NCI-H1694 treated with DMSO at 0.1 percent for 48 hours (cell line): Measurements from ENCODE around the gene GPR150.
A peak's percentile ranks its signal among the peaks of the same experiment; 100 is the strongest.

Experiments used
- DNase-seq: peaks from one replicate; lab custom pipeline; 2025; lab: John Stamatoyannopoulos, UW

Gene GPR150

GRCh38 chr5:95652849-95653248 lies 33.0 kb downstream of the GPR150 start:
- DNase-seq: no peak

GRCh38 chr5:95654196-95654595 lies 34.3 kb downstream of the GPR150 start:
- DNase-seq: no peak

- DNase-seq: no peak
These were observed 35.7 kb downstream of the GPR150 start for GRCh38 chr5:95655575-95655974.

- no peak for DNase-seq
These were observed 40.2 kb downstream of the GPR150 start for GRCh38 chr5:95660060-95660459.

- no peak for DNase-seq
These were observed 43.1 kb downstream of the GPR150 start for GRCh38 chr5:95662946-95663345.

- peak; percentile 28 for DNase-seq
These were observed 44.4 kb downstream of the GPR150 start for GRCh38 chr5:95664204-95664786.

GRCh38 chr5:95667061-95667618 lies 47.3 kb downstream of the GPR150 start:
- DNase-seq: no peak

- no peak for DNase-seq
These were observed 47.8 kb downstream of the GPR150 start for GRCh38 chr5:95667678-95668077.

GRCh38 chr5:95668216-95668615 lies 48.3 kb downstream of the GPR150 start:
- DNase-seq: no peak

- DNase-seq: no peak
These were observed 48.8 kb downstream of the GPR150 start for GRCh38 chr5:95668728-95669127.

GRCh38 chr5:95669540-95669939 lies 49.7 kb downstream of the GPR150 start:
- DNase-seq: no peak

- DNase-seq: no peak
These were observed 50.1 kb downstream of the GPR150 start for GRCh38 chr5:95669985-95670384.

- no peak for DNase-seq
These were observed 50.7 kb downstream of the GPR150 start for GRCh38 chr5:95670568-95670967.
